DMS 273 (cell line): Measurements from ENCODE around the gene OR7G1.

ENCODE experiments used
- DNase-seq: peaks from one replicate; lab custom pipeline; 2025; ENCODE audit not compliant: unreplicated experiment; lab: John Stamatoyannopoulos, UW

OR7G1 gene, protein sequence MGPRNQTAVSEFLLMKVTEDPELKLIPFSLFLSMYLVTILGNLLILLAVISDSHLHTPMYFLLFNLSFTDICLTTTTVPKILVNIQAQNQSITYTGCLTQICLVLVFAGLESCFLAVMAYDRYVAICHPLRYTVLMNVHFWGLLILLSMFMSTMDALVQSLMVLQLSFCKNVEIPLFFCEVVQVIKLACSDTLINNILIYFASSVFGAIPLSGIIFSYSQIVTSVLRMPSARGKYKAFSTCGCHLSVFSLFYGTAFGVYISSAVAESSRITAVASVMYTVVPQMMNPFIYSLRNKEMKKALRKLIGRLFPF

DNA sequence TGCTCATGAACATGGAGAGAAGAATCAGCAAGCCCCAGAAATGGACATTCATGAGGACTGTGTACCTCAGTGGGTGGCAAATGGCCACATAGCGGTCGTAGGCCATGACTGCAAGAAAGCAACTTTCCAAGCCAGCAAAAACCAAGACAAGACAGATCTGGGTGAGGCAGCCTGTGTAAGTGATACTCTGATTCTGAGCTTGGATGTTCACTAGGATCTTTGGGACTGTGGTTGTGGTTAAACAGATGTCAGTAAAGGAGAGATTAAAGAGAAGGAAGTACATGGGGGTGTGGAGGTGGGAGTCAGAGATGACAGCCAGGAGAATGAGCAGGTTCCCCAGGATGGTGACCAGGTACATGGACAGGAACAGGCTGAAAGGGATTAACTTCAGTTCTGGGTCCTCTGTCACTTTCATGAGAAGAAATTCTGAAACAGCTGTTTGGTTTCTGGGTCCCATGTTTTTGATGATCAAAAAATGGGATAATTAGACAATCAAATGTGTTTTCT lies at the start of gene OR7G1:
Gene OR7G1 (minus strand): TSS at position 457 of the 507 bp plus-strand sequence. CDS start 0 bp downstream, at position 457.
- DNase-seq = no peak

- DNase-seq = no peak
Measured at GRCh38 chr19:9165261-9165660, 49.7 kb upstream of the OR7G1 start.

DNA sequence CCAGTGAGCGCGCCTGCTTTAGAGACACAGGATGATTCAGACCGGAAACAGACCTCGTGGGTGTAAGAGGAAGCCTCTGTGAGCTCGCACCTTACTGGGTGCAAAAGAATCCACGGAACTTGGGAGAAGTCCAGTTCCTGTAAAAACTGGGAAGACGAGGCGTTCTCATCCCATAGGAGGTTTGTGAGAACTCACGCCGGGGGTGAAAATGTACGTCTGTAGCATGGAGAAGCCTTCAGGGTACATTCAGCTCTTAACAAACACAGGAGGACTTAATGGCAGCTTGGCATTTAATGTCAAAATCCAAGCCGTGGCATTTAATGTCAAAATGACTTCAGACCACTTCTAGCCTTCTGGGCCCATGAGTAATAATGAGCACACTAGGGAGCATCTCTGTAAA lies 45.9 kb upstream of the OR7G1 start:
- no peak for DNase-seq

DNA sequence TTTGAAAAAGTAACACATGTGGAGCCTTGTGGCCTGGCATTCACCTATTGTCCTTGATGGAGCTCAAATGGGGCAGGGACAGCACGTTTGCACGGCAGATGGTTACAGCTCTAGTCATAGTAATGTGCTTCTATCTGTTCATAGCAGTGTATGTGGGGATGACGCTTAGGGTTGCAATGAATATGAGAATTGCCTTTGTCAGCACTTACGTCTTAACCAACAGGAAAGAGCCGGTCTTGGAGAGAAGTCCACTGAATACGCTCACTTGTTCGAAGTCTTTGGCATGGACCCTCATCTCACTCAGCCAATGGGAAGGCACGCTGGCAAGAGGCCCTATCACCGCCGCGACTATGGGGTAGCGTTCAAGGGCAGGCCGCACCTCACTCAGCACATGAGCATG lies 44.3 kb upstream of the OR7G1 start:
- DNase-seq = no peak

- no peak for DNase-seq
Measured at GRCh38 chr19:9156304-9156703, 40.7 kb upstream of the OR7G1 start.

- DNase-seq = no peak
Measured at GRCh38 chr19:9155591-9155990, 40.0 kb upstream of the OR7G1 start.

- DNase-seq = no peak
Measured at GRCh38 chr19:9151367-9151766, 35.8 kb upstream of the OR7G1 start.

DNA sequence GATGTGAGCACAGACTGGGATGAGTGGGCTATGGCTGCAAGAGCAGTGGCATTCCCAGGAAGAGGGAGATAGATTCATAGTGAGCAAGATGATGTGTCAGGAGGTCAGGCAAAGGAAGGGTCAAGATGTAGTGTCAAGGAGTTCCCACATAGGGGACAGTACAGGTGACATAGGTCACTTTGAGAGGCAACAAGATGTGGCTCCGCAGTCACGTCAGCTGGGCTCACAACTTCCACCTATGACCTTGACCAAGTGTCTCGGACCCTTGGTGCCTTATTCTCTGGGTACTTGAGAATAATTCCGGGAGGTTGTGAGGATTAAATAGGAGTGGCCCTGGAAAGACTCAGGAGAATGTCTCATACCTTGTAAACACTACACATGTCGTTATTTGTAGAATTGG lies 35.1 kb upstream of the OR7G1 start:
- DNase-seq = no peak

GRCh38 chr19:9149997-9150396 lies 34.4 kb upstream of the OR7G1 start:
- DNase-seq = no peak

DNA sequence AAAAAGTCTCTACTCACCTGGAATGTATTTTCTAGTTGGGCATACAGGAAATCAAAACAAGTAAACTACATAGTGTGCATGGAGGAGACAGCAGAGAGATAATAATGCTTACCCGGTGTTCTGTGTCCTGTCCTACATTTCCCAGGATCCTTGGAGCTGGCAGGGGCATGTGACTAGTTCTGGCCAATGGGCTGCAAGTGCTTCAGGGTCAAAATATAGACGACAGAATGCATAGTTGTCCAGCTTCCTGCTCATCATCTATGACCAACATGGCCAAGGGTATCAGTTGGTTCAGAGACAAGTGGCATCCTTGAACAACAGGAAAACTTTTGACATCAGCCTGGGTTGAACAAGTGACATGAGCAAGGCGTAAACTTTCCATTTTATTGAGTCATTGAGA lies 33.1 kb upstream of the OR7G1 start:
- no peak for DNase-seq

- no peak for DNase-seq
Measured at GRCh38 chr19:9146882-9147281, 31.3 kb upstream of the OR7G1 start.

- DNase-seq = no peak
Measured at GRCh38 chr19:9144920-9145319, 29.4 kb upstream of the OR7G1 start.

- DNase-seq = peak; percentile 97
Measured at GRCh38 chr19:9140159-9140874, 24.8 kb upstream of the OR7G1 start, which contains the start of gene ZNF317. TSS of gene ZNF317 (plus strand) at chr19:9140397. CDS start at chr19:9156017, 15,620 bp downstream.

- DNase-seq = no peak
Measured at GRCh38 chr19:9139609-9140158, 24.1 kb upstream of the OR7G1 start.

- no peak for DNase-seq
Measured at GRCh38 chr19:9132422-9132821, 16.9 kb upstream of the OR7G1 start.

DNA sequence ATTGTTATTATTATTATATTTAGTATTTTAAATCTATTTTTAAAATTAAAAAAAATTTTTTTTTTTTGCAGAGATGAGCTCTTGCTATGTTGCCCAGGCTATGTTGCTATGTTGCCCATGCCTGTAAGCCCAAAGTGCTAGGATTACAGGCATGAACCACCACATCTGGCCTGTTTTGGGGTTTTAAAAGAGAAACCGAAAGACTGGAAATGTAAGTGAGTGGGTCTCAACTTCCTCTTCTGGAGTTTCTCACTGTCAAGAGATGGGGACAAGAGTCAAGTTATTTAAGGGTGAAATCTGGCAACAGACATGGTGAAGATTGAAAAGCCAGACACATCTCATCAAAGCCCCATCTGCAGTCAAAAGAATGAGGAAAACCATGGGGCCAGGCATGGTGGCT lies 15.4 kb upstream of the OR7G1 start:
- DNase-seq = no peak

DNA sequence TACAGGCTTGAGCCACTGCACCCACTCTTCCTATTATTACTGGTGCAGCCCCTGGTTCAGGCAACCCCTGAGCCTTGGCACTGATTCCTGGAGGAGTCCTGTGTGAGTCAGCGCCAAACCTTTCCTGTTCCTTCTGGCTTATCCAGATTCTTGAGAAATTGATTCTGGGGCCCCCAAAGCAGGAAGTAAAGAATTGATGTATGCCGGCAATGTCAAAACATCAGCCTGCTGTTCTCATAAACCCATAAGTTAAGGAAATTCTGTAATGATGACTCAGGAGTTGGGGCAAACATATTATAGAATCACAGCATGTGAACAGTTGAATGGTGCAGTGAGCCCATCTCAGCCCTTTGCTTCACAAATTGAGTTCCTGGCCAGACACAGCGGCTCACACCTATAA lies 12.6 kb upstream of the OR7G1 start:
- no peak for DNase-seq

DNA sequence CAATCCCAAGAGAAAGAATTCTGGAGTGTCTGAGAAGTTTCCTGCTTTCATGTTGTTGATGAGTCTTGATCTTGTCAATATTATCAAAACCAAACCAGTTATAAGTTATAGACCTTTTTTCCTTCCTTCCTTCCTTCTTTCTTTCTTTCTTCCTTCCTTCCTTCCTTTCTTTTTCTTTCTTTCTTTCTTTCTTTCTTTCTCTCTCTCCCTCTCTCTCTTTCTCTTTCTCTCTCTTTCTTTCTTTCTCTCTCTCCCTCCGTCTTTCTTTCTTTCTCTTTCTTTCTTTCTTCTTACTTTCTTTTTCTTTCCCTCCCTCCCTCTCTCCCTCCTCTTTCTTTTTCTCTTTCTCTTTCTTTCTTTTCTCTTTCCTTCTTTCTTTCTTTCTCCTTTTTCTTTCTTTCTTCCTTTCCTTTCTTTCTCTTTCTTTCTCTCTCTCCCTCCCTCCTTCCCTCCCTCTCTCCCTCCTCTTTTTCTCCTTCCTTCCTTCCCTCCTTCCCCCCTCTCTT lies 11.4 kb upstream of the OR7G1 start, which contains the start of gene OR7G3:
Gene OR7G3 (minus strand): TSS at position 51 of the 506 bp plus-strand sequence. CDS start 0 bp downstream, at position 51.
- no peak for DNase-seq

DNA sequence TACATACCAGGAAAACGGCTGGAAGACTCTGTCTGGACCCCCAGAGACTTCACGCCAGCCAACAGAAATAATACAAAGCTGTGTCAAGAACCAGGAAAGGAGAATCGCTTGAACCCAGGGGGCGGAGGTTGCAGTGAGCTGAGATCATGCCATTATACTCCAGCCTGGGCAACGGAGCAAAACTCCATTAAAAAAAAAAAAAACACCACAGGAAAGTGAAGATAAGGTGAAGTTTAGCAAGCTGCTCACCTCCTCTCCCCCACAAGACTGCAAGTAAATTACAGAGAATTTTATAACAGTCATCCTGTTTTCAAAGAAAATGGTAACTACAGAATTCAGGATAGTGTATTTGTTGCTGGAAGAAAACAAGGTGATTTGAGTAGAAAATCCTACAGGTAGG lies 984 bp upstream of the OR7G1 start:
- no peak for DNase-seq

DNA sequence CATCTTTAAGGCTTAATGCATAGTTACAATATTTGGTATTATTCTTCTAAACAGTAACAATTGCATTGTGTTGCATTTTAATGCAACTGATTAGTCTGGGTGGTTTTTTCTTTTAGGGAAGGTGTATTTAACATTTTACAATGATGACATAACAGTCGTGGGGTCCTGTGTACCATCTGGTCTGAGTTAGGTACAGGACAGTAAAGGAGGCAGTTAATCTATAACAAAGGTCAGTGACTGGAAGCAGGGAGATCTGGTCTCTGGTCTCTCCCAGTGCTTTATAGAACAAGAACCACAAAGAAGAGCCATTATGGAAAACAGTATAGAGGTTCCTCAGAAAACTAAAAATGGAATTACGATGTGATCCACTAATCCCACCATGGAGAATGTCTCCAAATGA lies 5.6 kb downstream of the OR7G1 start:
- no peak for DNase-seq

DNA sequence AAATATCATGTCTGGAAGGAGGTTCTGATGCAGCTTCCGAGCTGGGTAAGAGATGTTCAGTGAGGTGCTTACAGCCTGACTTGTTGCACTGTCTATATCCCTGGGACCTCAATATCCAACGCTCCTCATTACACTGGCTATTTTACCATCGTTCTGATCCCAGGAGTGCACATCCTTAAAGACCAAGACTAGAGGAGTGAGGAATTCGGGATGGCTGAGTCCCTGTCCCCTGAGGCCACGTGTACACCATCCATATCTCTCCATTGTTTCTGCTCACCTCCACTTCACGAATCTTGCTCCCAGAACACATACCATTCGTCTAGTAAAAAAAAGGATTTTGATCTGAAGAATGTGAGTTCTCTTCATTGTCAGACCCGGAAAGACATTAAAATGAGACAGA lies 8.2 kb downstream of the OR7G1 start, which contains the start of gene OR7G2:
Gene OR7G2 (minus strand): TSS at position 101 of the 400 bp plus-strand sequence. CDS start 4,232 bp downstream, outside the sequence.
- no peak for DNase-seq

DNA sequence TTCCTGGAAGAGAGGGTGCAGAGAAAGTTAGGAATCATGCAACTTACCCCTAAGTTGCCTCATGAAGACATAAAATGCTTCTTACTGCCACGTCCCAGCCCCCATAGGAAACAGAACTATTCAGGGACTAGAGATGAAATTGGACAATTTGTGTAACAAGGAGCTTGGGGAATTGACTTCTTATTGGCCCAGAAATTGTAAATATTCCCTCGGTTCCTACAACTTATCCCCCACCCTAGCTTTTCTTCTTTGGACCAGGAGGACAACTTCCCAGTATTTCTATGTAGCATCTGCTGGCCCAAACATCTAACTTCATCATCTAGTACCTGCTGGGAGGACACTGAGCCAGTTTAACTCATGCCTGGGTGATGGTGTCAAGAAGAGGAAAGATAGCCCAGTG lies 28.8 kb downstream of the OR7G1 start, which contains the start of gene OR1M1:
Gene OR1M1 (plus strand): TSS at position 301 of the 400 bp plus-strand sequence. CDS start 6,184 bp downstream, outside the sequence.
- DNase-seq = no peak
